Measurements from ENCODE around the gene FCSK.

The FCSK gene

GRCh38 chr16:70457446-70458166, 3.2 kb downstream of the FCSK start:
- DNase-seq: no peak

GRCh38 chr16:70460737-70461261, 6.4 kb downstream of the FCSK start:
- DNase-seq: no peak

- DNase-seq: no peak
These were observed 8.8 kb downstream of the FCSK start for GRCh38 chr16:70463235-70463634.

- no peak for DNase-seq
These were observed 11.8 kb downstream of the FCSK start for GRCh38 chr16:70465999-70466804.

- no peak for DNase-seq
These were observed 12.3 kb downstream of the FCSK start for GRCh38 chr16:70466805-70467076.

- no peak for DNase-seq
These were observed 12.7 kb downstream of the FCSK start for GRCh38 chr16:70467113-70467512.

- no peak for DNase-seq
These were observed 13.2 kb downstream of the FCSK start for GRCh38 chr16:70467608-70468007.

GRCh38 chr16:70468776-70469525, 14.6 kb downstream of the FCSK start:
- no peak for DNase-seq

GRCh38 chr16:70470141-70470926, 15.9 kb downstream of the FCSK start:
- DNase-seq: no peak

- no peak for DNase-seq
These were observed 16.5 kb downstream of the FCSK start for GRCh38 chr16:70470927-70471341.

- no peak for DNase-seq
These were observed 18.5 kb downstream of the FCSK start for GRCh38 chr16:70472786-70473433.

GRCh38 chr16:70473446-70474319, 19.3 kb downstream of the FCSK start:
- DNase-seq: no peak

GRCh38 chr16:70474320-70475053, 20.1 kb downstream of the FCSK start:
- DNase-seq: no peak

- no peak for DNase-seq
These were observed 20.9 kb downstream of the FCSK start for GRCh38 chr16:70475054-70475871.

GRCh38 chr16:70476272-70477020, 22.1 kb downstream of the FCSK start:
- peak; percentile 83 for DNase-seq

GRCh38 chr16:70478169-70478568, 23.8 kb downstream of the FCSK start:
- no peak for DNase-seq

- no peak for DNase-seq
These were observed 24.5 kb downstream of the FCSK start for GRCh38 chr16:70478912-70479341.
